PC-9 (cell line): ENCODE results near the gene FRAT2.

Source experiments
- EZH2 ChIP-seq: fragments of 200-600 bp; sonication (generic); IDR thresholded peaks from 2 replicates; pipeline ENCODE4 v1.8.0; 2017; ENCODE audit warnings: antibody characterized with exemption, low read depth
- TF ChIP-seq, protein P1 (sequence below): fragments of 200-600 bp; sonication (generic); conservative IDR thresholded peaks from 2 replicates; pipeline ENCODE4 v1.6.1; 2017; ENCODE audit warnings: mixed run types, antibody characterized with exemption, mild to moderate bottlenecking, moderate library complexity

- TF ChIP-seq, protein P1, sequence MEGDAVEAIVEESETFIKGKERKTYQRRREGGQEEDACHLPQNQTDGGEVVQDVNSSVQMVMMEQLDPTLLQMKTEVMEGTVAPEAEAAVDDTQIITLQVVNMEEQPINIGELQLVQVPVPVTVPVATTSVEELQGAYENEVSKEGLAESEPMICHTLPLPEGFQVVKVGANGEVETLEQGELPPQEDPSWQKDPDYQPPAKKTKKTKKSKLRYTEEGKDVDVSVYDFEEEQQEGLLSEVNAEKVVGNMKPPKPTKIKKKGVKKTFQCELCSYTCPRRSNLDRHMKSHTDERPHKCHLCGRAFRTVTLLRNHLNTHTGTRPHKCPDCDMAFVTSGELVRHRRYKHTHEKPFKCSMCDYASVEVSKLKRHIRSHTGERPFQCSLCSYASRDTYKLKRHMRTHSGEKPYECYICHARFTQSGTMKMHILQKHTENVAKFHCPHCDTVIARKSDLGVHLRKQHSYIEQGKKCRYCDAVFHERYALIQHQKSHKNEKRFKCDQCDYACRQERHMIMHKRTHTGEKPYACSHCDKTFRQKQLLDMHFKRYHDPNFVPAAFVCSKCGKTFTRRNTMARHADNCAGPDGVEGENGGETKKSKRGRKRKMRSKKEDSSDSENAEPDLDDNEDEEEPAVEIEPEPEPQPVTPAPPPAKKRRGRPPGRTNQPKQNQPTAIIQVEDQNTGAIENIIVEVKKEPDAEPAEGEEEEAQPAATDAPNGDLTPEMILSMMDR, result no peak
- no peak for TF ChIP-seq EZH2
These were observed 48.6 kb upstream of the FRAT2 start for GRCh38 chr10:97383159-97383558.
